ENCODE data around the gene PIGS.

PIGS gene

DNA sequence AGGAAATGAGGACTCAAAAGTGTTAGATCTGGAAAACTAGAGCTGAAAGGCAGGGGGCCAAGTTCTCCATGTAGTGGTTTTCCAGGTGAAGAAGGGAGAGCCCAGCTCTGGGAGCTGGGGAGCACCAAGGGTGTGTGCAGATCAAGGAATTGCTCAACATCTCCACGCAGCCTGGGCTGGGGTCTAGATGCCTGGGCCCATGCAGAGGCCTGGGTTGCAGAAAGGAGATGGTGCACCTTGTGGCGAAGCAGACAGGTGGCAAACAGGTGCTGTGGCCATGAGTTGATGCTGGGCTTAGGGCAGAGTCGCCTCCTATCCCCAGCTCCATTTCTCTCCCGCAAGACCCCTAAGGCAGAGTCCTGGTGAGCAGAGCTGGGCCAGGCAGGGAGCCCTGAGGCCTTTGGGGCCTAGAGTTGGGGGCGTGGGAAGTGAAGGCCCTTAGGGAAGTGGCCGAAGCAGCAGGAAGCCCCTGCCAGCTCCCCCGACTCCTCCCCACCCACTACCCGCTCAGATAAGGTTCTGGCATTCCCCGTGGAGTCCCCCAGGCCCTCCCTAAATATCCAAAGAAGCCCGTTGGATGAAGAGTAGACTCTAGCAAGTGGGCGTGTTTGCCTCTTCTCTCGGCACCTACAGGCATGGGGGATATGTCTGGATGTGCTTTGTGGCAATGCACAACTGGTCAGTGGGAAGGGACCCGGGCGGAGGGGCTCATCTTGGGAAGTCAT lies 64.4 kb downstream of the PIGS start:
- TF ChIP-seq, protein P1, sequence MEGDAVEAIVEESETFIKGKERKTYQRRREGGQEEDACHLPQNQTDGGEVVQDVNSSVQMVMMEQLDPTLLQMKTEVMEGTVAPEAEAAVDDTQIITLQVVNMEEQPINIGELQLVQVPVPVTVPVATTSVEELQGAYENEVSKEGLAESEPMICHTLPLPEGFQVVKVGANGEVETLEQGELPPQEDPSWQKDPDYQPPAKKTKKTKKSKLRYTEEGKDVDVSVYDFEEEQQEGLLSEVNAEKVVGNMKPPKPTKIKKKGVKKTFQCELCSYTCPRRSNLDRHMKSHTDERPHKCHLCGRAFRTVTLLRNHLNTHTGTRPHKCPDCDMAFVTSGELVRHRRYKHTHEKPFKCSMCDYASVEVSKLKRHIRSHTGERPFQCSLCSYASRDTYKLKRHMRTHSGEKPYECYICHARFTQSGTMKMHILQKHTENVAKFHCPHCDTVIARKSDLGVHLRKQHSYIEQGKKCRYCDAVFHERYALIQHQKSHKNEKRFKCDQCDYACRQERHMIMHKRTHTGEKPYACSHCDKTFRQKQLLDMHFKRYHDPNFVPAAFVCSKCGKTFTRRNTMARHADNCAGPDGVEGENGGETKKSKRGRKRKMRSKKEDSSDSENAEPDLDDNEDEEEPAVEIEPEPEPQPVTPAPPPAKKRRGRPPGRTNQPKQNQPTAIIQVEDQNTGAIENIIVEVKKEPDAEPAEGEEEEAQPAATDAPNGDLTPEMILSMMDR (conservative IDR thresholded peaks at IDR 0.05; ENCODE audit: control insufficient read depth, insufficient read depth, low read depth, low read length), result no peak
- no peak for DNase-seq (ENCODE audit: low read depth)
- no peak overlapping the region for H3K4me3 ChIP-seq (ENCODE audit: control insufficient read depth, low read depth, low read length)

DNA sequence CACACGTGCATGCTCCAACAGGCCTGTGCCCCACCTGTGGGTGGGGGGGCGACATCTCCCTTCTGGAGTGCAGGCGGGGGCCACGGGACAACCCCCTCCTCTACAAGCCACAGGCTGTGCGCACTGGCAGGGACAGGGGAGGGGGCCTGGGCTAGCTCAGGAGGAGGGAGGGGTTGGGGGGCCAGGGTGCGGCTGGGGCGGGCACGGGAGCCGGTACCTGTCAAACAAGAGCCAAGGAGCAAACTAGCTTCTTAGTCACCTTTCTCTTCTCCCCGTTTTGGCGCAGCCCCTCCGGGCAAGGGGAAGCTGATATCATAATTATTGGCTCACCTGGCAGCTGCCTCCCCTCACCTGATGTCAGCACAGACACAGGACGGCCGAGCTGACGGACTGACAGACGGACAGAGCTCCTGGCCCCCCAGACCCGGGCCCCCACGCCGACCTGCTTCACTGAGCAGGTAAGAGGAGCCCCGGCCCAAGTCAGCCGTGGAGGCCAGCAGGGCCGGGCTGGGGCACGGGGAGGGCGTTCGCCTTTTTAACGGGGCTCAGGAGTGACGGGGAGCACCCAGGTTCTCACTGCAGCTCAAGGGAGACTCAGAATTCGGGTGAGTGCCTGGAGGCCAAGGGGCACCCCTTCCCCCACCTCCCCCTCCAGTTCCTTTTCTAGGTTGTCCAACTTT lies 65.2 kb downstream of the PIGS start, which contains the start of gene FOXN1:
TSS of gene FOXN1 (plus strand) at position 363 of the 680 bp plus-strand sequence. CDS start 17,622 bp downstream, outside the sequence.
- H3K4me3 ChIP-seq (ENCODE audit: control insufficient read depth, low read depth, low read length), result no peak within 1 kb of the TSS
- TF ChIP-seq, protein P1 (conservative IDR thresholded peaks at IDR 0.05; ENCODE audit: control insufficient read depth, insufficient read depth, low read depth, low read length), result no peak
- no peak for DNase-seq (ENCODE audit: low read depth)

DNA sequence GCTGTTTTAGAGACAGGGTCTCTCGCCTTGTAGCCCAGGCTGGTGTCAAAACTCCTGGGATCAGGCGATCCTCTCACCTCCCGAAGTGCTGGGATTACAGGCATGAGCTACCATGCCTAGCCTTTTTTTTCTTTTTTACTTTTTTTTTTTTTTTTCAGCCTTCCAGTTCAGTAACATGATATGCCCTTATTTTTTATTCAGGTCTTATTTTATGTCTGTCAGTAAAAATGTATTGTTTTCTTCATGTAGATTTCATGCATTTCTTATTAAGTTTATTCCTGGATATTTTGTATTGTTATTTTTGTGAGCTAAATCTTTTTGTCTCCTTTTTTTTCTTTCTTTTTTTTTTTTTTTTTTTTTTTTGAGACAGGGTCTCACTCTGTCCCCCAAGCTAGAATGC lies 67.9 kb downstream of the PIGS start:
- DNase-seq (ENCODE audit: low read depth), result no peak
- TF ChIP-seq, protein P1 (conservative IDR thresholded peaks at IDR 0.05; ENCODE audit: control insufficient read depth, insufficient read depth, low read depth, low read length), result no peak
- H3K4me3 ChIP-seq (ENCODE audit: control insufficient read depth, low read depth, low read length), result no peak overlapping the region

Measured in fibroblast of mammary gland (primary cell).